ENCODE measurements around the gene NEURL1.

The NEURL1 gene

GRCh38 chr10:103549349-103549685, 55.8 kb downstream of the NEURL1 start:
- DNase-seq, result no peak

GRCh38 chr10:103550229-103550628, 56.7 kb downstream of the NEURL1 start:
- no peak for DNase-seq

- DNase-seq, result peak; percentile 13
Observed at GRCh38 chr10:103551619-103552602, 58.4 kb downstream of the NEURL1 start.

GRCh38 chr10:103552856-103553742, 59.6 kb downstream of the NEURL1 start:
- no peak for DNase-seq

- DNase-seq, result no peak
Observed at GRCh38 chr10:103553743-103554487, 60.4 kb downstream of the NEURL1 start.

- DNase-seq, result peak; percentile 71
Observed at GRCh38 chr10:103554488-103555324, 61.2 kb downstream of the NEURL1 start.

GRCh38 chr10:103555325-103555649, 61.8 kb downstream of the NEURL1 start:
- DNase-seq, result no peak

GRCh38 chr10:103555712-103556111, 62.2 kb downstream of the NEURL1 start:
- no peak for DNase-seq

- no peak for DNase-seq
Observed at GRCh38 chr10:103556383-103557007, 63.0 kb downstream of the NEURL1 start.

GRCh38 chr10:103557455-103557854, 64.0 kb downstream of the NEURL1 start:
- no peak for DNase-seq

GRCh38 chr10:103558911-103559310, 65.4 kb downstream of the NEURL1 start:
- DNase-seq, result no peak

GRCh38 chr10:103559776-103560175, 66.3 kb downstream of the NEURL1 start:
- no peak for DNase-seq

- DNase-seq, result no peak
Observed at GRCh38 chr10:103560886-103561285, 67.4 kb downstream of the NEURL1 start.

GRCh38 chr10:103562383-103562782, 68.9 kb downstream of the NEURL1 start:
- DNase-seq, result no peak

- no peak for DNase-seq
Observed at GRCh38 chr10:103563231-103564115, 70.0 kb downstream of the NEURL1 start.

GRCh38 chr10:103564116-103564501, 70.6 kb downstream of the NEURL1 start:
- DNase-seq, result no peak

- peak; percentile 62 for DNase-seq
Observed at GRCh38 chr10:103564776-103565520, 71.4 kb downstream of the NEURL1 start.

GRCh38 chr10:103566536-103566935, 73.0 kb downstream of the NEURL1 start:
- no peak for DNase-seq

GRCh38 chr10:103568505-103568904, 75.0 kb downstream of the NEURL1 start:
- DNase-seq, result no peak

- DNase-seq, result no peak
Observed at GRCh38 chr10:103569896-103570295, 76.4 kb downstream of the NEURL1 start.

Measured in OCI-M1 (cell line).